GM12878 (cell line): Measurements from ENCODE around the gene CTSW. TPM values are rescaled to one million over a fixed set of nuclear protein-coding genes. Genes with fewer than 3 reads are reported as not detected.
"Not testable (repeated sequence)": the region's sequence is repeated elsewhere in the genome, so short reads cannot be mapped to it uniquely, and the experiment has no call there.

Source experiments
- ATAC-seq: fragments of 200-7000 bp; cut with Tn5 transposase; 3 replicates; pipeline ENCODE4 v1.9.1; 2020; ENCODE audit warnings: mild to moderate bottlenecking, moderate library complexity
- BruUV-seq: library from RNA; stranded (reverse); fragments of 400-500 nt; replicated peaks from 2 replicates; lab custom pipeline; 2021; lab: Mats Ljungman, UMichigan
- CTCF ChIA-PET: fragments of 300-600 bp; sonication (Branson Sonifier 250); formaldehyde crosslinking; extraction: SDS; loops from one replicate; lab custom pipeline; 2021; ENCODE audit warnings: inconsistent platforms; lab: Yijun Ruan, JAX
- POLR2A ChIA-PET: fragments of 350-600 bp; formaldehyde crosslinking; extraction: SDS; loops from one replicate; lab custom pipeline; 2021; ENCODE audit warnings: inconsistent platforms; lab: Charles Lee
- RAD21 ChIA-PET: fragments of 300-600 bp; sonication (Branson Sonifier 250); formaldehyde crosslinking; loops from one replicate; lab custom pipeline; 2023; ENCODE audit warnings: antibody characterized with exemption; ENCODE audit not compliant: unreplicated experiment; lab: Charles Lee
- SMC1A ChIA-PET: fragments of 300-600 bp; sonication (Branson Sonifier 250); formaldehyde crosslinking; loops from one replicate; lab custom pipeline; 2023; ENCODE audit not compliant: unreplicated experiment, uncharacterized antibody; lab: Charles Lee
- DNase-seq: peaks from one replicate; pipeline ENCODE4 v3.0.0-alpha.2; 2011; ENCODE audit warnings: low read depth, low spot score
- FAIRE-seq: peaks from 3 replicates; lab custom pipeline; 2011; peaks lifted over from hg19 to GRCh38; lab: Jason Lieb, UNC
- H2AFZ ChIP-seq: 2 replicates; pipeline ENCODE4 v1.6.0; 2011; ENCODE audit warnings: low read depth, low read length, control low read depth; ENCODE audit not compliant: control insufficient read depth
- H3K27ac ChIP-seq: 2 replicates; pipeline ENCODE4 v1.5.1; 2011; ENCODE audit warnings: control low read depth; ENCODE audit not compliant: control insufficient read depth, insufficient read depth
- H3K27me3 ChIP-seq, 2 experiments: replicated peaks in 1 of 2; 2 replicates each; pipeline versions ENCODE4 v1.6.0 to v1.6.1; 2011; ENCODE audit warnings: low read length in 1 of 2; ENCODE audit not compliant: control insufficient read depth in 2 of 2, insufficient read depth in 2 of 2
- H3K36me3 ChIP-seq, 2 experiments: 2 replicates each; pipeline ENCODE4 v1.5.1; 2011; ENCODE audit warnings: low read length in 1 of 2; ENCODE audit not compliant: control insufficient read depth in 2 of 2, insufficient read depth in 2 of 2
- H3K4me1 ChIP-seq: 2 replicates; pipeline ENCODE4 v1.6.1; 2011; ENCODE audit warnings: mild to moderate bottlenecking, low read length, moderate library complexity, mixed read lengths; ENCODE audit not compliant: control insufficient read depth, insufficient read depth
- H3K4me2 ChIP-seq: 2 replicates; pipeline ENCODE4 v1.6.0; 2011; ENCODE audit warnings: control low read depth; ENCODE audit not compliant: control insufficient read depth, insufficient read depth
- H3K4me3 ChIP-seq: fragments of 200-600 bp; sonication (generic); 2 replicates; pipeline ENCODE4 v1.5.1; 2016
- H3K79me2 ChIP-seq: 2 replicates; pipeline ENCODE4 v1.6.0; 2011; ENCODE audit warnings: low read length; ENCODE audit not compliant: control insufficient read depth, insufficient read depth
- H3K9ac ChIP-seq: 2 replicates; pipeline ENCODE4 v1.8.0; 2011; ENCODE audit warnings: low read length, control low read depth, mixed read lengths; ENCODE audit not compliant: control insufficient read depth, insufficient read depth
- H3K9me3 ChIP-seq: replicated peaks from 3 replicates; pipeline ENCODE4 v1.5.1; 2011; ENCODE audit warnings: mild to moderate bottlenecking, low read length; ENCODE audit not compliant: control insufficient read depth, insufficient read depth
- H4K20me1 ChIP-seq: 2 replicates; pipeline ENCODE4 v1.6.0; 2011; ENCODE audit not compliant: control insufficient read depth, insufficient read depth
- ASH2L ChIP-seq: fragments of 300-600, 200-600 bp; sonication (generic); IDR thresholded peaks from 2 replicates; pipeline ENCODE4 v1.6.1; 2017; ENCODE audit warnings: low read depth, mild to moderate bottlenecking, borderline replicate concordance
- BCL11A ChIP-seq: IDR thresholded peaks from 2 replicates; pipeline ENCODE4 v1.6.1; 2011; ENCODE audit warnings: low read depth, low read length
- BCL3 ChIP-seq: IDR thresholded peaks from 2 replicates; pipeline ENCODE4 v1.6.1; 2011; ENCODE audit warnings: borderline replicate concordance, low read depth, mild to moderate bottlenecking, moderate library complexity, low read length; ENCODE audit not compliant: insufficient read depth, poor library complexity, severe bottlenecking
- CTCF ChIP-seq, 3 experiments: IDR thresholded peaks in 2 of 3; conservative IDR thresholded peaks in 1 of 3; 2 replicates each; pipeline ENCODE4 v1.5.1; 2011; ENCODE audit warnings: low read depth in 3 of 3, low read length in 3 of 3, mild to moderate bottlenecking in 3 of 3, control low read depth in 2 of 3, moderate library complexity in 2 of 3, inconsistent platforms in 1 of 3, mixed read lengths in 1 of 3; ENCODE audit not compliant: control insufficient read depth in 2 of 3, insufficient read depth in 1 of 3; ENCODE audit errors: extremely low read depth in 1 of 3
- EGR1 ChIP-seq, 2 experiments: IDR thresholded peaks; 1 replicate in 1 of 2; 2 replicates in 1 of 2; pipeline ENCODE4 v1.6.1; 2011 to 2012; ENCODE audit warnings: low read depth in 2 of 2, low read length in 2 of 2, borderline replicate concordance in 1 of 2, mild to moderate bottlenecking in 1 of 2, moderate library complexity in 1 of 2
- ETV6 ChIP-seq, 2 experiments: fragments of 450-650 bp in 1 of 2; IDR thresholded peaks in 1 of 2; conservative IDR thresholded peaks in 1 of 2; 2 replicates each; pipeline ENCODE4 v1.6.1; 2014; ENCODE audit warnings: antibody characterized with exemption in 1 of 2, borderline replicate concordance in 1 of 2, low read depth in 1 of 2, mild to moderate bottlenecking in 1 of 2, moderate library complexity in 1 of 2
- KDM1A ChIP-seq: fragments of 200-600 bp; sonication (generic); IDR thresholded peaks from 2 replicates; pipeline ENCODE4 v1.6.1; 2016; ENCODE audit warnings: borderline replicate concordance
- NFYB ChIP-seq: IDR thresholded peaks from 2 replicates; pipeline ENCODE4 v1.6.1; 2011; ENCODE audit warnings: low read depth, mild to moderate bottlenecking, low read length, improper control_type of control experiment, moderate library complexity; ENCODE audit not compliant: insufficient read depth
- SMAD1 ChIP-seq: fragments of 450-650 bp; IDR thresholded peaks from 2 replicates; pipeline ENCODE4 v1.6.1; 2018; ENCODE audit warnings: mild to moderate bottlenecking, low read depth; ENCODE audit not compliant: partially characterized antibody
- SMC3 ChIP-seq: IDR thresholded peaks from 2 replicates; pipeline ENCODE4 v1.6.1; 2011; ENCODE audit warnings: low read length, improper control_type of control experiment, borderline replicate concordance
- SREBF2 ChIP-seq: IDR thresholded peaks from 2 replicates; pipeline ENCODE4 v1.6.1; 2012; ENCODE audit warnings: mild to moderate bottlenecking, low read length
- TARDBP ChIP-seq: IDR thresholded peaks from 2 replicates; pipeline ENCODE4 v1.6.1; 2016; ENCODE audit warnings: borderline replicate concordance
- ZNF274 ChIP-seq: IDR thresholded peaks from one replicate; pipeline ENCODE4 v1.8.0; 2011; ENCODE audit not compliant: insufficient read length, insufficient read depth
- WGBS: methylation state at CpG from one replicate; pipeline ENCODE4 v1.1.6; 2016; ENCODE audit warnings: low lambda C conversion rate; ENCODE audit not compliant: insufficient replicate concordance, insufficient coverage; ENCODE audit errors: missing lambda C conversion rate; 5-methylcytosine and 5-hydroxymethylcytosine counted together
- in situ Hi-C: fragments of 300-500 bp; cut with MboI; formaldehyde crosslinking; loops from 9 replicates; pipeline ENCODE4 v1.14.3; 2018; ENCODE audit warnings: mixed read lengths
- intact Hi-C: fragments of 100-400 bp; cut with micrococcal nuclease; formaldehyde crosslinking; loops from one replicate; pipeline ENCODE4 v1.14.2; 2022; ENCODE audit not compliant: unreplicated experiment
- polyA plus RNA-seq, 11 experiments: library from polyadenylated mRNA; depleted of rRNA in 4 of 11; unstranded in 6 of 11; stranded (reverse) in 5 of 11; fragments of >200 nt; fragmentation: Nextera tagmentation in 4 of 11; fragmentation: Illumina TruSeq in 1 of 11; extraction: Ambion mirVana in 4 of 11; extraction: Trizol in 1 of 11; gene quantifications; 1 replicate in 1 of 11; 2 replicates in 10 of 11; pipeline versions ENCODE4 v1.2.1 to v1.2.3, GENCODE V29; 2011 to 2016; ENCODE audit warnings: inconsistent platforms in 2 of 11, missing spikeins in 2 of 11, low read depth in 1 of 11
- total RNA-seq, 4 experiments: library from RNA; depleted of rRNA in 3 of 4; stranded (reverse); fragments of >200 nt in 3 of 4; fragmentation: Illumina TruSeq in 1 of 4; extraction: Trizol in 1 of 4; gene quantifications; 2 replicates each; pipeline versions ENCODE4 v1.2.1 to v1.2.3, GENCODE V29; 2013 to 2021

CTSW gene
- total and polyA plus RNA-seq, 10 of the 15 experiments (the other 5 are each of a cell fraction or from before 2014, with no cell fraction given): 0.53 to 12.0 (median 1.7) TPM

GRCh38 chr11:65848693-65849092 is 30.9 kb upstream of the CTSW start:
- RAD21 ChIA-PET, H3K9ac ChIP-seq, BruUV-seq, H3K9me3 ChIP-seq, H3K27me3 ChIP-seq, DNase-seq, FAIRE-seq, SMC1A ChIA-PET, H4K20me1 ChIP-seq, intact Hi-C loops, H3K4me2 ChIP-seq, H3K4me1 ChIP-seq, H3K27ac ChIP-seq, H2AFZ ChIP-seq, H3K4me3 ChIP-seq, ATAC-seq, H3K79me2 ChIP-seq, in situ Hi-C loops: not testable (repeated sequence)
- WGBS: 23% methylated on average over 7 of the region's 7 CpGs
- POLR2A ChIA-PET: interaction anchor here (0.6 to 1.1 kb wide), 5 partner anchors 9 to 288 kb away, joined by 3 read pairs; no protein-coding TSS in a partner anchor
- H3K36me3 ChIP-seq: peaks cover 11 to 16% of the 10 kb centered on the region in 2 experiments; a peak in 3 of 4 replicates
- CTCF ChIA-PET: interaction anchor here (2.9 kb wide), 1 partner anchor 36 kb away, joined by 11 read pairs; no protein-coding TSS in a partner anchor

- peaks cover 18 to 23% of the 10 kb centered on the region in 2 experiments; a peak in 3 of 4 replicates for H3K36me3 ChIP-seq
- no peak for TF ChIP-seq SMC3
- TF ChIP-seq BCL3: no peak
- TF ChIP-seq ETV6 (conservative IDR thresholded peaks at IDR 0.05 in 1 of 2, IDR thresholded peaks at IDR 0.05 in 1 of 2; ENCODE audit: borderline replicate concordance in 1 of 2, low read depth in 1 of 2): no peak
- no peak for TF ChIP-seq ASH2L
- no peak for TF ChIP-seq SMAD1
- TF ChIP-seq KDM1A: no peak
- TF ChIP-seq SREBF2: no peak
- no peak for TF ChIP-seq TARDBP
- TF ChIP-seq NFYB: no peak
- no peak for TF ChIP-seq CTCF (IDR thresholded peaks at IDR 0.05 in 2 of 3, conservative IDR thresholded peaks at IDR 0.05 in 1 of 3; ENCODE audit: control insufficient read depth in 2 of 3, extremely low read depth in 1 of 3, insufficient read depth in 1 of 3, low read depth in 3 of 3, low read length in 3 of 3)
- TF ChIP-seq EGR1 (IDR thresholded peaks at IDR 0.05; ENCODE audit: borderline replicate concordance in 1 of 2, low read depth in 2 of 2, low read length in 2 of 2): no peak
- TF ChIP-seq ZNF274: no peak
- no peak for TF ChIP-seq BCL11A
Measured at GRCh38 chr11:65849366-65849765, 30.3 kb upstream of the CTSW start.

More at GRCh38 chr11:65849366-65849765, 30.3 kb upstream of the CTSW start:
- Histone ChIP-seq H3K4me1 (no peaks in the 10 kb centered on the region), H3K27me3 (no peaks in the 10 kb centered on the region), H2AFZ (no peak overlapping the region), H3K27ac (no peak overlapping the region), H3K79me2 (peaks cover 6% of the 10 kb centered on the region), H3K9ac (no peak overlapping the region), H3K4me2 (no peak overlapping the region), H4K20me1 (peaks cover 12% of the 10 kb centered on the region; the same call in 1 of the 2 replicates), H3K9me3 (peaks cover 2% of the 10 kb centered on the region; the same call in 2 of the 3 replicates), H3K4me3 (no peak overlapping the region)
- WGBS: 85% methylated on average over 8 of the region's 8 CpGs
- no TSS peak for BruUV-seq
- no peak for ATAC-seq
- POLR2A ChIA-PET: interaction anchor here (1.0 kb wide), 1 partner anchor 17 kb away, joined by 3 read pairs; no protein-coding TSS in a partner anchor
- FAIRE-seq: no peak
- in situ Hi-C loops: no loop called here
- CTCF ChIA-PET: interaction anchor here (0.7 to 3.8 kb wide), 4 partner anchors 10 to 48 kb away, joined by 3 to 17 read pairs (median 4); no protein-coding TSS in a partner anchor
- intact Hi-C loops: no loop called here
- SMC1A ChIA-PET: interaction anchor here (1.2 kb wide), 1 partner anchor 16 kb away, joined by 3 read pairs; the partner anchor contains the start of gene SNX32
- RAD21 ChIA-PET: no interaction called here
- DNase-seq: no peak
